Coronary artery (tissue), 2 donors: ENCODE results near the gene NPNT.
"Not testable (repeated sequence)": the region's sequence is repeated elsewhere in the genome, so short reads cannot be mapped to it uniquely, and the experiment has no call there.

ENCODE experiments used
- DNase-seq: peaks from one replicate; pipeline ENCODE4 v3.0.0-alpha.2; 2017; ENCODE audit warnings: low spot score
- H3K27ac ChIP-seq, 2 donors: fragments of 200-600 bp; sonication (generic); one replicate each; pipeline ENCODE4 v1.5.1; 2016 to 2019
- H3K4me3 ChIP-seq: fragments of 200-600 bp; sonication (generic); 2 replicates; pipeline ENCODE4 v1.5.1; 2016; ENCODE audit warnings: mild to moderate bottlenecking, moderate library complexity
- TF ChIP-seq, protein P1 (sequence below): fragments of 200-600 bp; sonication (generic); IDR thresholded peaks from one replicate; pipeline ENCODE4 v1.5.1; 2019; ENCODE audit warnings: antibody characterized with exemption

NPNT gene, protein sequence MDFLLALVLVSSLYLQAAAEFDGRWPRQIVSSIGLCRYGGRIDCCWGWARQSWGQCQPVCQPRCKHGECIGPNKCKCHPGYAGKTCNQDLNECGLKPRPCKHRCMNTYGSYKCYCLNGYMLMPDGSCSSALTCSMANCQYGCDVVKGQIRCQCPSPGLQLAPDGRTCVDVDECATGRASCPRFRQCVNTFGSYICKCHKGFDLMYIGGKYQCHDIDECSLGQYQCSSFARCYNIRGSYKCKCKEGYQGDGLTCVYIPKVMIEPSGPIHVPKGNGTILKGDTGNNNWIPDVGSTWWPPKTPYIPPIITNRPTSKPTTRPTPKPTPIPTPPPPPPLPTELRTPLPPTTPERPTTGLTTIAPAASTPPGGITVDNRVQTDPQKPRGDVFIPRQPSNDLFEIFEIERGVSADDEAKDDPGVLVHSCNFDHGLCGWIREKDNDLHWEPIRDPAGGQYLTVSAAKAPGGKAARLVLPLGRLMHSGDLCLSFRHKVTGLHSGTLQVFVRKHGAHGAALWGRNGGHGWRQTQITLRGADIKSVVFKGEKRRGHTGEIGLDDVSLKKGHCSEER

DNA sequence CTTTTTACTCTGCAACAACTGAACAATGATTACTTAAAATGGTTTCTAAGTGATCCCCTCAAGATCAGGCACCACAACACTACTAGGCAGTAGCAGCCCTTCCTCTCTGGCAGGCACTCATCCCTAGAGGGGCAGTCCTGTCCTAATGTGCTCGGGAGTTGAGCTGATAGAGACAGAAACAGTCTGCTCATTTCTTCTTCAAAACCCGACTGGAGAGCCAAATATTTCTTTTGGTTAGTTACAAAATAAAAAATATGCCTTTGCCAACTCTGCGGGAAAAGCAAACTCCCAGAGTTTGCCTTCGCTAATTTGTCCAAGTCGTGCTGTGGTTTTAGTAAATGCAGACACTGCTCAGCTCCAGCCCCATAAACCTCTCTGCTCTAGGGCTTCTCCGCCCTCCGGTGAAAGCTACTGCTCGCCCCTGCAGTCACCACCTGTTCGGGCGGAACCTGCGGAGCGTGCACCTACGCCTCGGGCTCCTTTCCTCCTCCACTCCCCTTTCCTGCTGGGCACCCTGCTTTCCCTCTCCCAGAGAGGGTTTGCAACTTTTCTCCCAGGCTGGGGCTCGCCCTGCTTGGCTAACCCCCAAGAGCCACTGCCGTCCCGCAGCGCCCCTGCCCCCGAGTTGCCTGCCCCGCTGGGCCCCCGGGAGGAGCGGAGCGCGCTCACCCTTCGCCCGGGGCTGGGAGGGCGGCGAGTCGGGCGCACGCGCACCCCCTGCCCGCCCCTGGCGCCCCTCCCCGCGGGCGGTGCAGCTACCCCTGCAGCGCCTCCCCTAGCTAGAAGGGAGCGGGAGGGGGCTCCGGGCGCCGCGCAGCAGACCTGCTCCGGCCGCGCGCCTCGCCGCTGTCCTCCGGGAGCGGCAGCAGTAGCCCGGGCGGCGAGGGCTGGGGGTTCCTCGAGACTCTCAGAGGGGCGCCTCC lies at the start of gene NPNT:
NPNT (plus strand) TSS at position 812 of the 923 bp plus-strand sequence. CDS start 182 bp downstream, outside the sequence.
- Histone ChIP-seq H3K27ac (peak within 1 kb of the TSS; percentile 82 to 87), H3K4me3 (peak within 1 kb of the TSS; percentile 83)
- DNase-seq: peak; percentile 73
- TF ChIP-seq, protein P1, sequence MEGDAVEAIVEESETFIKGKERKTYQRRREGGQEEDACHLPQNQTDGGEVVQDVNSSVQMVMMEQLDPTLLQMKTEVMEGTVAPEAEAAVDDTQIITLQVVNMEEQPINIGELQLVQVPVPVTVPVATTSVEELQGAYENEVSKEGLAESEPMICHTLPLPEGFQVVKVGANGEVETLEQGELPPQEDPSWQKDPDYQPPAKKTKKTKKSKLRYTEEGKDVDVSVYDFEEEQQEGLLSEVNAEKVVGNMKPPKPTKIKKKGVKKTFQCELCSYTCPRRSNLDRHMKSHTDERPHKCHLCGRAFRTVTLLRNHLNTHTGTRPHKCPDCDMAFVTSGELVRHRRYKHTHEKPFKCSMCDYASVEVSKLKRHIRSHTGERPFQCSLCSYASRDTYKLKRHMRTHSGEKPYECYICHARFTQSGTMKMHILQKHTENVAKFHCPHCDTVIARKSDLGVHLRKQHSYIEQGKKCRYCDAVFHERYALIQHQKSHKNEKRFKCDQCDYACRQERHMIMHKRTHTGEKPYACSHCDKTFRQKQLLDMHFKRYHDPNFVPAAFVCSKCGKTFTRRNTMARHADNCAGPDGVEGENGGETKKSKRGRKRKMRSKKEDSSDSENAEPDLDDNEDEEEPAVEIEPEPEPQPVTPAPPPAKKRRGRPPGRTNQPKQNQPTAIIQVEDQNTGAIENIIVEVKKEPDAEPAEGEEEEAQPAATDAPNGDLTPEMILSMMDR: no peak

DNA sequence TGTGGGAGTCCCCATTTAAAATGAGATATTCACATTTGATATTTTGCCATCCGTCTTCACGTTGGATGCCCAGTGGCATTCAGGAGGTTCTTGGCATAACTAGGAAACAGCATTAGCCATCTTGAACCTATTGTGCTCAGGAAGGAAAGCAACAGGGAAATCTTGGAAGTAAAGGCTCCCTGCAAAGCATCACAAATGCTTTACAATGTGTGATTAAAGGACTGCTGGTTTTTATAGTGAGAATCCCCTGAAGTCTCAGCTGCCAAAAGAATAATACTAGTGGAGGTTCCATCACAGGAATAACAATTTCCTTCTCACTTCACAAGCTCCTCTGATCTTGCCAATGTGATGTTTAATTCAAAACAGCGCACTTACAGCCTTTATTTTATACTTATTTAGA lies 49.7 kb upstream of the NPNT start:
- TF ChIP-seq, protein P1: no peak
- Histone ChIP-seq H3K4me3 (peak overlapping the region; percentile 37), H3K27ac (no peak overlapping the region)
- DNase-seq: no peak

DNA sequence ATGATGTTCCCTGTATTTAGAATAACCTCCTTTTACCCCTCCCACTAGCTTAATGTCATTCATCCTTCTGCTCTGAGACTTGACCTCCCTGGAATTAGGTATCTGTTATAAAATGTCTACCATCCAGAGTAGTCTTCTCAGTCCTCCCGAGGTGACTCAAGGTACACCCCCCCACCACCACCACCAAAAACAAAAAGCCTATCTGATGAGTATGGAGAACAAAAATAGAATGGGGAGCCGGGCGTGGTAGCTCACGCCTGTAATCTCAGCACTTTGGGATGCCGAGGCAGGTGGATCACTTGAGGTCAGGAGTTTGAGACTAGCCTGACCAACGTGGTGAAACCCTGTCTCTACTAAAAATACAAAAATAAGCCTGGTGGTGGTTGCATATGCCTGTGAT lies 46.9 kb upstream of the NPNT start:
- H3K27ac ChIP-seq, DNase-seq, H3K4me3 ChIP-seq: not testable (repeated sequence)

DNA sequence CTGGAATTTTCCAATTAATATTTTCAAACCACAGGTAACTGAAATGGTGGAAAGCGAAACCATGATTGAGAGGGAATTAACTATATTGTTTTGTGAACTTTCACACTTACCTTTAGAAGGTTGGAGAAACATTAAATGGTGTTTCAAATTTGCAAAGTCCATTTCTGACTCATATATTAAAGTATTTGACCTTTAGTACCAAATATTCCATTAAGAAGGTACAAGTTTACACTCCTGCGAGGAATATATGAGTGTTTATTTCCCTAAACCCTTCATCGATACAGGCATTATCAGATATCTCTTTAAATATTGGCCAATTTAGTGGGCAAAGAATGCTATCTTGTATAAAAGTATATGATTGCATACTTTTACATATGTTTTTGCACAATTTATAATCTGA lies 44.1 kb upstream of the NPNT start:
- Histone ChIP-seq H3K27ac (no peak overlapping the region), H3K4me3 (no peak overlapping the region)
- TF ChIP-seq, protein P1: no peak
- no peak for DNase-seq

- not testable (repeated sequence) for H3K4me3 ChIP-seq, DNase-seq, H3K27ac ChIP-seq
Measured at GRCh38 chr4:105852230-105852629, 43.0 kb upstream of the NPNT start.

GRCh38 chr4:105858466-105859040 lies 36.7 kb upstream of the NPNT start:
- TF ChIP-seq, protein P1: no peak
- no peak overlapping the region for H3K27ac ChIP-seq

DNA sequence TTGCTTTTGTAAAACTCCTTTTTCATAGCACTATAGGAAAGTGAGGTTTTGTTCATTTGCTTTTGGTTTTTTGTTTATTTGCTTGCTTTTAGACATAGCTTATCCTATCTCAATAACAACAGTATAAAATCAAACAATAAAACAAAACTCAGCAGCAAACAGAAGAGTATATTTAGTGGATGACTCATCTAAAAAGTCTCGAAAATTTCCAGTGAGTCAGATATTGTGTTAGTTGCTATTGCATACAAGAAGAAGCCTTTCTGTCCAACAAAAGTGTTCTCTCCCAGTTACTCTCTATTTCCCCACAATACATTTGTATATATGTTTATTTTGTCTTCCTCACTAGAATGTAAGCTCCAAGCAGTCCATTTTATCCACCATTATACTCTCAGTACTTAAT lies 36.0 kb upstream of the NPNT start:
- DNase-seq: no peak
- H3K27ac ChIP-seq: peak overlapping the region in 1 of 2 donors; percentile 13
- TF ChIP-seq, protein P1: no peak

More at GRCh38 chr4:105858466-105859040, 36.7 kb upstream of the NPNT start:
- H3K4me3 ChIP-seq: no peak overlapping the region
- DNase-seq: no peak

More for the DNA sequence above, 36.0 kb upstream of the NPNT start:
- no peak overlapping the region for H3K4me3 ChIP-seq
